ENCODE measurements around the gene ORC3. TPM values are rescaled to one million over a fixed set of nuclear protein-coding genes. Genes with fewer than 3 reads are reported as not detected.
"Not testable (repeated sequence)": the region's sequence is repeated elsewhere in the genome, so short reads cannot be mapped to it uniquely, and the experiment has no call there.

Gene ORC3
- total RNA-seq, 2 experiments from 2014 or later: 31.8 to 34.6 TPM

- CTCF ChIA-PET: no interaction called here
- Mint-ChIP-seq H3K4me1 (peaks cover 30% of the 10 kb centered on the region), H3K4me3 (no peak overlapping the region), H3K27ac (no peak overlapping the region), H3K36me3 (peaks cover 35% of the 10 kb centered on the region), H3K27me3 (no peaks in the 10 kb centered on the region), H3K9me3 (ENCODE audit: low read depth) (no peaks in the 10 kb centered on the region)
- DNase-seq (no peak), ATAC-seq (no peak)
Measured at GRCh38 chr6:87573307-87574024, 16.5 kb upstream of the ORC3 start.

GRCh38 chr6:87574237-87574804, 15.6 kb upstream of the ORC3 start:
- no peaks in the 10 kb centered on the region for H3K9me3 Mint-ChIP-seq (ENCODE audit: low read depth)
- H3K27ac Mint-ChIP-seq: no peak overlapping the region
- no peaks in the 10 kb centered on the region for H3K27me3 Mint-ChIP-seq

GRCh38 chr6:87575423-87575822, 14.5 kb upstream of the ORC3 start:
- no peaks in the 10 kb centered on the region for H3K9me3 Mint-ChIP-seq (ENCODE audit: low read depth)
- H3K27ac Mint-ChIP-seq: no peak overlapping the region
- DNase-seq (no peak), ATAC-seq (no peak)
- H3K36me3 Mint-ChIP-seq: peaks cover 43% of the 10 kb centered on the region
- CTCF ChIA-PET: no interaction called here
- no peaks in the 10 kb centered on the region for H3K27me3 Mint-ChIP-seq
- peaks cover 30% of the 10 kb centered on the region for H3K4me1 Mint-ChIP-seq
- no peak overlapping the region for H3K4me3 Mint-ChIP-seq

More at GRCh38 chr6:87574237-87574804, 15.6 kb upstream of the ORC3 start:
- Mint-ChIP-seq H3K4me1 (peaks cover 30% of the 10 kb centered on the region), H3K36me3 (peaks cover 38% of the 10 kb centered on the region), H3K4me3 (no peak overlapping the region)
- no peak for ATAC-seq
- CTCF ChIA-PET: no interaction called here
- no peak for DNase-seq

GRCh38 chr6:87583822-87584221, 6.1 kb upstream of the ORC3 start:
- H3K4me3 Mint-ChIP-seq: no peak overlapping the region
- DNase-seq: no peak
- no peak for ATAC-seq
- CTCF ChIA-PET: no interaction called here
- H3K9me3 Mint-ChIP-seq (ENCODE audit: low read depth): peaks cover 2% of the 10 kb centered on the region
- peaks cover 28% of the 10 kb centered on the region for H3K4me1 Mint-ChIP-seq
- H3K36me3 Mint-ChIP-seq: peaks cover 47% of the 10 kb centered on the region
- no peak overlapping the region for H3K27ac Mint-ChIP-seq
- no peaks in the 10 kb centered on the region for H3K27me3 Mint-ChIP-seq

GRCh38 chr6:87586371-87587077, 3.4 kb upstream of the ORC3 start:
- no peak for DNase-seq
- no peaks in the 10 kb centered on the region for H3K27me3 Mint-ChIP-seq
- H3K4me3 Mint-ChIP-seq: no peak overlapping the region
- H3K27ac Mint-ChIP-seq: no peak overlapping the region
- ATAC-seq: no peak
- peaks cover 2% of the 10 kb centered on the region for H3K9me3 Mint-ChIP-seq (ENCODE audit: low read depth)
- CTCF ChIA-PET: no interaction called here
- peaks cover 34% of the 10 kb centered on the region for H3K36me3 Mint-ChIP-seq
- H3K4me1 Mint-ChIP-seq: peaks cover 43% of the 10 kb centered on the region

GRCh38 chr6:87588756-87589407, 1.1 kb upstream of the ORC3 start:
- H3K4me3 Mint-ChIP-seq: peak overlapping the region; percentile 89
- ATAC-seq (no peak), DNase-seq (no peak)
- peaks cover 23% of the 10 kb centered on the region for H3K36me3 Mint-ChIP-seq
- peaks cover 2% of the 10 kb centered on the region for H3K9me3 Mint-ChIP-seq (ENCODE audit: low read depth)
- peak overlapping the region; percentile 86 for H3K27ac Mint-ChIP-seq
- no peaks in the 10 kb centered on the region for H3K27me3 Mint-ChIP-seq
- CTCF ChIA-PET: interaction anchor here (1.0 kb wide), 1 partner anchor 45 kb away, joined by 3 read pairs; no protein-coding TSS in a partner anchor
- peaks cover 45% of the 10 kb centered on the region for H3K4me1 Mint-ChIP-seq

GRCh38 chr6:87590417-87590880, 514 bp downstream of the ORC3 start:
- no peaks in the 10 kb centered on the region for H3K27me3 Mint-ChIP-seq
- CTCF ChIA-PET: no interaction called here
- ATAC-seq: no peak
- peaks cover 2% of the 10 kb centered on the region for H3K9me3 Mint-ChIP-seq (ENCODE audit: low read depth)
- DNase-seq: no peak
- peak overlapping the region; percentile 89 for H3K4me3 Mint-ChIP-seq
- H3K27ac Mint-ChIP-seq: peak overlapping the region; percentile 86
- H3K4me1 Mint-ChIP-seq: peaks cover 43% of the 10 kb centered on the region
- H3K36me3 Mint-ChIP-seq: peaks cover 23% of the 10 kb centered on the region

- Mint-ChIP-seq H3K4me3 (peak overlapping the region; percentile 89), H3K27ac (peak overlapping the region; percentile 86), H3K27me3 (no peaks in the 10 kb centered on the region), H3K36me3 (peaks cover 22% of the 10 kb centered on the region), H3K4me1 (peaks cover 40% of the 10 kb centered on the region), H3K9me3 (ENCODE audit: low read depth) (peaks cover 2% of the 10 kb centered on the region)
- CTCF ChIA-PET: no interaction called here
- no peak for DNase-seq
- no peak for ATAC-seq
Measured at GRCh38 chr6:87590990-87591389, 1.1 kb downstream of the ORC3 start.

GRCh38 chr6:87600576-87600975, 10.6 kb downstream of the ORC3 start:
- Mint-ChIP-seq H3K27me3 (no peaks in the 10 kb centered on the region), H3K27ac (no peak overlapping the region), H3K4me3 (no peak overlapping the region)

GRCh38 chr6:87606199-87606598, 16.3 kb downstream of the ORC3 start:
- DNase-seq (no peak), ATAC-seq (no peak)
- Mint-ChIP-seq H3K36me3 (peaks cover 12% of the 10 kb centered on the region), H3K27ac (no peak overlapping the region), H3K4me3 (no peak overlapping the region), H3K9me3 (ENCODE audit: low read depth) (no peaks in the 10 kb centered on the region), H3K27me3 (no peaks in the 10 kb centered on the region), H3K4me1 (no peaks in the 10 kb centered on the region)
- CTCF ChIA-PET: interaction anchor here (0.8 kb wide), 1 partner anchor 51 kb away, joined by 4 read pairs; no protein-coding TSS in a partner anchor

More at GRCh38 chr6:87600576-87600975, 10.6 kb downstream of the ORC3 start:
- no peaks in the 10 kb centered on the region for H3K4me1 Mint-ChIP-seq
- no peak for DNase-seq
- peaks cover 10% of the 10 kb centered on the region for H3K36me3 Mint-ChIP-seq
- no peak for ATAC-seq
- H3K9me3 Mint-ChIP-seq (ENCODE audit: low read depth): no peaks in the 10 kb centered on the region
- CTCF ChIA-PET: no interaction called here

GRCh38 chr6:87608802-87609201, 18.9 kb downstream of the ORC3 start:
- no peak for ATAC-seq
- Mint-ChIP-seq H3K27ac (no peak overlapping the region), H3K9me3 (ENCODE audit: low read depth) (no peaks in the 10 kb centered on the region), H3K4me3 (no peak overlapping the region), H3K27me3 (no peaks in the 10 kb centered on the region), H3K4me1 (no peaks in the 10 kb centered on the region), H3K36me3 (peaks cover 26% of the 10 kb centered on the region)
- no peak for DNase-seq
- CTCF ChIA-PET: no interaction called here

GRCh38 chr6:87613018-87613417, 23.1 kb downstream of the ORC3 start:
- DNase-seq; ATAC-seq; CTCF ChIA-PET; H3K4me3 Mint-ChIP-seq; H3K27ac Mint-ChIP-seq; H3K4me1 Mint-ChIP-seq; H3K9me3 Mint-ChIP-seq (ENCODE audit: low read depth); H3K27me3 Mint-ChIP-seq: not testable (repeated sequence)
- peaks cover 36% of the 10 kb centered on the region for H3K36me3 Mint-ChIP-seq

- peaks cover 46% of the 10 kb centered on the region for H3K36me3 Mint-ChIP-seq
- no peak for ATAC-seq
- CTCF ChIA-PET: no interaction called here
- peaks cover 7% of the 10 kb centered on the region for H3K4me1 Mint-ChIP-seq
- no peak overlapping the region for H3K4me3 Mint-ChIP-seq
- no peak for DNase-seq
- no peaks in the 10 kb centered on the region for H3K9me3 Mint-ChIP-seq (ENCODE audit: low read depth)
- H3K27me3 Mint-ChIP-seq: no peaks in the 10 kb centered on the region
- H3K27ac Mint-ChIP-seq: no peak overlapping the region
Measured at GRCh38 chr6:87617405-87617804, 27.5 kb downstream of the ORC3 start.
